Measurements from ENCODE around the gene TSPAN18.

- TF ChIP-seq POLR2AphosphoS5 (IDR thresholded peaks at IDR 0.05; ENCODE audit: borderline replicate concordance, low read depth, low read length) (no peak), EZH2 (IDR thresholded peaks at IDR 0.05) (no peak), FOXP2 (optimal IDR thresholded peaks at IDR 0.05; ENCODE audit: control extremely low read depth, extremely low read length, insufficient read depth) (no peak)
Measured at GRCh38 chr11:44857490-44858090, 130.8 kb downstream of the TSPAN18 start.

All from SK-N-MC (cell line).